Endometrial microvascular endothelial cells (primary cell): ENCODE data around the gene ATP8B1. TPM values are rescaled to one million over a fixed set of nuclear protein-coding genes. Genes with fewer than 3 reads are reported as not detected.

ENCODE experiments used
- in situ Hi-C: cut with HindIII; loops from 2 replicates; pipeline ENCODE4 v1.10.0; 2017; ENCODE audit warnings: low sequenced_read_pairs, low pct_unique_long_range_greater_than_20kb; ENCODE audit errors: inconsistent ontology term
- total RNA-seq: library from RNA; depleted of rRNA; stranded (reverse); fragments of >200 nt; gene quantifications from one replicate; pipeline ENCODE4 v1.2.3, GENCODE V29; 2015; ENCODE audit errors: inconsistent ontology term

Gene ATP8B1
- total RNA-seq, 1 donor from 2014 or later: 43.6 TPM

DNA sequence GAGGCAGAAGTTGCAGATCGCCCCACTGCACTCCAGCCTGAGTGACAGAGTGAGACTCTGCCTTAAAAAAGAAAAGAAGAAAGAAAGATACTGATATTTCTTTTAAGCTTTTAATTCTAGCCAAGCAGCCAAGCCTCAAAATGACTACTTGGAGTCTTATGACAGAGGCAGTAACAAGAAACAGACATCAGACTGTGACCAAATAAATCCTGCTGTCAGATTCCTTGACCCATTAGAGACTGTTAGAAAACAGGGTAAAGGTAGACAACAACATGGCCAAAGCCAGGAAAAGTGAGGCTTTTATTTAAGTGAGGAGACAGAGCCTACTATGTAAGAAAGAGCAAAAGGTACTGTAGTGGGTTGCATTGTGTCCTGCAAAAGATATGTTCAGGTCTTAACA is 98.1 kb downstream of the ATP8B1 start:
- in situ Hi-C loops: no loop called here

DNA sequence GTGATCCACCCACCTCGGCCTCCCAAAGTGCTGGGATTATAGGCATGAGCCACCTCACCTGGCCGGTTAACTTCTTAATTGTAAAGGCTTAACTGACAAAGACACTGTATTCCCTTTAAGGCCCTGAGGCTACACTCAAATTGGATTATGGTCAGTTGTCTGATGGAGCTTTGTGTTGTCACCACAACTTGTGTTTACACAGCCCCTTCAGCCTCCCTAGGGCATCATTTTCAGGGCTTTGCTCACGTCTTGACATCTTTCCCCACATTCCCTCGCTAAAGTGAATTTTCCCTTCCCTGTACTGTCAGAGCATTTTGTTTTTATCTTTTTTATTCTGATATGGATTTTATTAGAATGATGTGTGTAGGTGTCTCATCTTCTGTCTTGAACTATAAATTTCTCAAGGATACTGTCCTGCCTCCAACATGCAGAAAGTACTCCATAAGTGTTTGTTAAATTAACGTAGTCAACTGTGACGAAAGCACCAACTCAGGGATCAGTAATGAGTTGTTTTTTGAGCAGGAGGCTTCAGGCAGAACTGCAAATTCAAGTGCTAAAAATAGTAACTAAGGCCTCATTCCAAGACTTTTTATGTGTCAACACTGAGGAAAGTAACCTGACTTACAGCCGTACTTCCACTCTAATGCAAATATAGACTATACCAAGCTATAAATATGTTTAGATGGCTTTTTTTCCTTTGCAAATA is 104.4 kb downstream of the ATP8B1 start:
- in situ Hi-C loops: no loop called here

DNA sequence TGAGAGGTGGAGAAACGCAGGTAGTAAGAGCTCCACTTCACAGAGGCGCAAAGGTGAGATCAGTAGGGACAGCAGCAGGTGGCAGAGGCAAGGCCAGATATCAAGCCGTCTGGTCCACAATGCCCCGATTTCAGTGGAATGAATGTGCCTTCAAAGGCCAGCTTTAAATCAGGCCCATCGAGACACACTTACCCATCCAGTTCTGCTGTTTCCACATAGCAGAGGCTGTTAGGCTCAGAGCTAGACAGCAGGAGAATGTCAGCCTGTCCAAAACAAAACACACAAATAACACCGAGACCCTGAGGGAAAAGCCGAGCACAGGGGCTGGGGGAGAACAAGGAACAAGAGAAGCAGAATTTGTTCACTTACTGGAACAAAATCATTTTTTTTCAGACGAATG is 105.7 kb downstream of the ATP8B1 start:
- in situ Hi-C loops: no loop called here

DNA sequence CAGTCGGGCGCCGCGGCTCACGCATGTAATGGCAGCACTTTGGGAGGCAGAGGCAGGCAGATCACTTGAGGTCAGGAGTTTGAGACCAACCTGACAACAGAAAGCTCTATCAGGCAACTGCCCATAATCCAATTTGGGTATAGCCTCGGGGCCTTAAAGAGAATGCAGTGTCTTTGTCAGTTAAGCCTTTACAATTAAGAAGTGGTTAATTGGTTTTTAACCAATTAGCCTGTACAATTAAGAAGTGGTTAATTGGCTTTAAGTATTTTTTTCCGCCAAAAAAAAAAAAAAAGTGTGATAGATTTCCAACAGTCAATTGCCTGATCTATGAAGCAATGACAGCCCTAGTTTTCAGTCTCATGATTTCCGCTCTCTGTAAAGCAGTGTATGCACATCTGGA is 106.8 kb downstream of the ATP8B1 start:
- in situ Hi-C loops: no loop called here

DNA sequence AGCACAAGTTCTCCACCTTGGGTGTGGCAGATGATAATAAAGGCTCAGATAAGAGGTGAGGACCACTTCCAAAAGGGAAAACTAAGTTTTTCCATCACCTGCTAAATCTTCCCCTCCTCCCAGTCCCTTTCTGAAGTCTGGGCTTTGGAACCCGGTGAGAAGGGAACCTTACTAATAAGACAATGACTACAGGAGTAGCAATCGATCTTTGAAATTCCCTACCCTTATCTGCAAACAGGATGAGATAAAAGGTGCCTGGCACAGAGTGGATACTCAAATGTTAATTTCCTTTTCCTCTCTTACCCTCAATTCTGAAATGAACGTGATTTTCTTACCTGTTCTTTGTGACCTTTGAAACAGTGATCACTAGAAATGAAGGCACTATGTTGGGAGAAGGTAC is 111.8 kb downstream of the ATP8B1 start:
- in situ Hi-C loops: no loop called here

DNA sequence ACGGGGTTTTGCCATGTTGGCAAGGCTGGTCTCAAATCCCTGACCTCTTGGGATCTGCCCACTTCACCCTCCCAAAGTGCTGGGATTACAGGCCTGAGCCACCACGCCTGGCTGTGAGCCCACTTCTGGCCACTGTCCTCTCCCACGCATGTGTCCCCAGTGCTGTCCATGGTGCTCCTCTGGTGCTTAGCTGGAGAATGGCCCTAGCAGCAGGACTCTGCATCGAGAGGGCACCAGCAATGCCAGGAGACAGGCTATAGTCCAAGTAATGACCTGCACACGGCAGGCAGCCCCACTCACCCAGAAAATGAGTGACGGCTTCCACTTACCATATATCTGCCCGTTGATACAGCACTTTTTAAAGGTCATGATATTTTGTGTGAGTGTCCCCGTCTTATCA is 115.1 kb downstream of the ATP8B1 start:
- in situ Hi-C loops: no loop called here

DNA sequence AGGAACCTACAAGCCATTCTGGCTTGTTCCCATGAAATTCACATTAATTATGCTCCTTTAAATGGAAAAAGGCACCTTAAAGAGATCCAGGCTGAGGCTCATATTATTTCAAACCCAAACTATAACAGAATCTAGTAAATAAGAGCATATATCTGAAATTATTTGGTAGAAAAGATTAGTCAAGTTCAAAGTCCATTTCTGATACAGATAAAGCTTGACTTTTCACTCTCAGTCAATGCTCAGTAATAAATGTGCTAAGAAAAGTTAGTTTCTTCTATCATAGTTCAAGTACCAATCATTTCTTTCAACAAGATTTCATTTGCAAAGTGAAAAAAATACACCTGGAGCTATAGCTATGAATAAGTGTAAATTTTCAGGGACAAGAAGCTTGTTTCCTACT is 119.6 kb downstream of the ATP8B1 start:
- in situ Hi-C loops: no loop called here

DNA sequence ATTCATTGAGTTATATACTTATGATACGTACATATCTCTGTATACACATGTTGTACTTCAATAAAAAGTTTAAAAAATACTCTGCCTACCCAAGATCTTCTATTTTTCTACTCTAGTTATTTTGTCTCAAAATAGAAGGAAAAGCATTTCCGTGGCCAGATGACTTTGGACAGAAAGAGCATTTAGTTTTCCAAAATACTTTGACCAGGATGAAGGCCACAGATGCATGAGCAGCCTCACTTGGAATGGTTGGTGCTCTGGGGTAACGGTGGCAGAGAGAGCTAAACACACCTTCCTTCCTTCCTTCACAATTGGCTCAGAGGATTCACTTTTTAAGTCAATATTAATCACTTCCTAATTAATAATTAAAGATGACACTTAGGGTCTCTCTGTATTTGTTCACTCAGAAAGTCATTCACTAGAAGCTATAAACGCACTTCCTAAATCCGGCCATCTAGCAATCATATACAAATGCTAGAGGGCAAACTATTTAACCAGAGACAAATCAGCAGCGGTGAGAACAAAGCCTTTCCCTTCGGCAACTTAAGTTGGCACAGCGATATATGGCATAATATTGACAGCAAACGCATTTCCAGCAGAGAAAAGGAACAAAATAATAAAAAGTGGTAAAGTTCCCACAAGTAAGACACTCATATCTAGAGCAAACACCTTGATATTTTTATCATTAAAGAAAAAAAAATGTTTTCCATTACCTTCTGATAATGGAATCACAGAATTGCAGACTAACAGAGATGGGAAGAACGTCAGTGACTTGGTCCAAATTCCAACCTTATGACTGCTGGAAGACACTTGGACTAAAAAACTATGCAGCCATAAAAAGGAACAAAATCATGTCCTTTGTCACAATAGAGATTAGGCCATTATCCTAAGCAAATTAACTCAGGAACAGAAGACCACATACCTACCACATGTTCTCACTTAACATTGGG is 125.6 kb downstream of the ATP8B1 start:
- in situ Hi-C loops: no loop called here

DNA sequence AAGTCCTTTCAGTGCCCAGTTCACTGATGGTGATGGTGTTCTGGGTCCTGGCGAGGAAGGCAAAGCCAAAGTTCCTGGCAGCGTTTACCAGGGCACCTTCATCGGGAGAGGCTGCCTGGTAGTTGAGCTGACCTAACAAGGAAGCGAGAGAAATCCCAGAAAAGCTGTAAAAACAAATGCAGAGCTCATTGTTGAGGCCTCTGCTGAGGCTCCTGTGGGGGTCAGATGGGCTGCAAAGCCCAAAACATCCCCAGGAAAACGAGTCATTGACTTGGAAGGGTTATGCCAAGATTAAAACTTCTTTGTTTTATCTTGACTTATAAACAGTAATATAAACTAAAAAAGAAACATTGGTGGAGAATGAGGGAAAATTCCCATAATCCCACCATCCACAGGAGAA is 128.2 kb downstream of the ATP8B1 start:
- in situ Hi-C loops: no loop called here

DNA sequence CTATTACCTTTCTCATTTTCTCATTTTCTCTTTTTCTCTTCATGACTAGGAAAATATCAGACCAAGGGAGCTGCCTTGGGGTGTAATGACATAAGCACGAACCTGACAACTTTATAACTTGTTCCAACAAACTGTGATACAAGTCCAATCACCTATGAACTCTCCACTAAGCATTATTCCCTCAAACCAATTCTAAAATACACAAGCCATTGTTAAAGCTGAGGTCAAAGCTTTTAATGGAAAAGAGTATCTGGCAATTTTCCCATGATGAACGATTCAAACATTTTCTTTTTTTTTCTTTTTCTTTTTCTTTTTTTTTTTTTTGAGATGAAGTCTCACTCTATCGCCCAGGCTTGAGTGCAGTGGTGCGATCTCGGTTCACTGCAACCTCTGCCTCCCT is 133.1 kb downstream of the ATP8B1 start:
- in situ Hi-C loops: no loop called here

DNA sequence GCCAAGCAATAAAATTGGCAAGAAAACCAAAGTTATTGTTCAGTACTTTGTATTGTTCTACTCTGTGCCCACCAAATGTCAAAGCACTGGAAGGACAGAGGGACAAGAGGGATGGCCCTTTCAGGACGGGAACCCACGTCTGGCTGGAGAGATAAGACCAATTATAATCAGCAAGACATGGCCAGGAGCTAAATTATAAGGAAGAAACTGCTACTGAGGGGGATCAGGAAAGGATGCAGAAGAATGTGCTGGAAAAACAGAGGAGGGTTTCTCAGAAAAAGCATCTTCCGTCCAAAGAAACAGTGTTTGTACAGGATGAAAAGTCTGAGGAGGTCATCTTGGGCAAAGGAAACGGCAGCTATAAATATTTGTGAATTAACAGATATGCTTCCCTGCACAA is 135.1 kb downstream of the ATP8B1 start:
- in situ Hi-C loops: no loop called here

DNA sequence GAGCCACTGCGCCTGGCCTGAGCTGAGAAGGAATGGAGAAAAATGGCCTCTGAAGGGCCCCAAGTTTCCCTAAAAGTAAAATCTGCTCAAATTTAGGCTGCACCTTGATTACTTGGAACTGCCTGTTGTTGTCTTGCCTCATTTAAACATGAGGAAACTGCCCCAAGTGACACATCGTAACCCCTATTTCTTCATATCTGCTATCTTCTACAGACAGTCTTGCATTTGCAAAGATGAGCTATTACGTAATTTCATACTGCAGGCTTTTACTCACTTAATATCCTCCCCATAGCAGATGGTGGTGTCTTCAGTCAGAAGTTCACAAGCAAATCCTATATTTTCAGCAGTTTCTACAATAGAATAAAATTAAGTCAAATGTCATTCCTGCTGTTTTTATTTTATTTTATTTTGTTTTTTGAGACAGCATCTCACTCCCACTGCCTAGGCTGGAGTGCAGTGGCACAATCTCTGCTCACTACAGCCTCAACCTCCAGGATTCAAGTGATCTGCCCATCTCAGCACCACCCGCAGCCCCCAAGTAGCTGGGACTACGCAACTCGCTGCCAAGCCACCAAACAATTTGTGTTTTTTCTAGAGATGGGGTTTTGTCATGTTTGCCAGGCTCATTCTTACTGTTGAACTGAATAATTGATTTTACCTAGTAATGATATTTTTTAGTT is 136.2 kb downstream of the ATP8B1 start:
- in situ Hi-C loops: no loop called here

DNA sequence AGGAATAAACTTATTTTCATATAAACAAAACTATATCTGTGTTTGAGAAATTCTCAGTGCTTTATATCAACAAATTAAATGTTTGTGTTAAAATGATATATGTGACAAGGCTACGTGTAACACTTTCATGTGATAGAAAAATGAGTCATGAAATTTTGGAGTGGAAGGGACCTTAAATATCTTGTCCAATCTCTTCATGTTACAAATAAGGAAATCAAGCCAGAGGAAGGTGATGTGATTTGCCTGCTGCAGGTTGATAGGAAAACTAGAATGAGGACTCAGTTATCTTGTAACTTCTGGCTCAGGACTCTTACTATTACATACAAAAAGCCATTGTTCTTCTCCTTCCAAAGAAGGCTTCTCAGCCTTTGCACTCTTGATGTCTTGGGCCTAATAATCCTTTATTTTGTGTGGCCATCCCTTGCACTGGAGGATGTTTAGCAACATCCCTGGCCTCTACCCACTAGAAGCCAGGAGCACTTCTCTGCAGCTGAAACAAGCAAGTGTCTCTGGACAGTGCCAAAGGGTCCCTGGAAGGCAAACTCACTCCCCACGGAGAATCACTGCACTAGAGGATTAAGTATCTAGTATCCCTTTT is 138.4 kb downstream of the ATP8B1 start:
- in situ Hi-C loops: no loop called here

DNA sequence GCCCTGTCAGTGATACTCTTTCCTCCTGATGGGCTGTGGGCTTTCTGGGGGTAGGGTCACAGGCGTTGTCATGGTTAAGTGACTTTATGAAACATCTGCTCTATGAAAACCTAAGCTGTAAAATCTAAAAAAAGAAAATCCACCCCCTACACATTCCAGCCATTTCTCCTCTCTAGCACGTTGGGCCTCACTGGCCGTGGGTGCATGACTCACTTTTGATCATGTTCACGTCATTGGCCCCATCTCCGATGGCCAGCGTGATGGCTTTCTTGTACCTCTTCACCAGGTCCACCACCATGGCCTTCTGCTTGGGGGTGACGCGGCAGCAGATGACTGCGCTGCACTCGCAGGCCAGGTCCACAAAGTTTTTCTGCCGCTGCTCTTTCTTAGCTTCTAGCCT is 142.2 kb downstream of the ATP8B1 start:
- in situ Hi-C loops: no loop called here

DNA sequence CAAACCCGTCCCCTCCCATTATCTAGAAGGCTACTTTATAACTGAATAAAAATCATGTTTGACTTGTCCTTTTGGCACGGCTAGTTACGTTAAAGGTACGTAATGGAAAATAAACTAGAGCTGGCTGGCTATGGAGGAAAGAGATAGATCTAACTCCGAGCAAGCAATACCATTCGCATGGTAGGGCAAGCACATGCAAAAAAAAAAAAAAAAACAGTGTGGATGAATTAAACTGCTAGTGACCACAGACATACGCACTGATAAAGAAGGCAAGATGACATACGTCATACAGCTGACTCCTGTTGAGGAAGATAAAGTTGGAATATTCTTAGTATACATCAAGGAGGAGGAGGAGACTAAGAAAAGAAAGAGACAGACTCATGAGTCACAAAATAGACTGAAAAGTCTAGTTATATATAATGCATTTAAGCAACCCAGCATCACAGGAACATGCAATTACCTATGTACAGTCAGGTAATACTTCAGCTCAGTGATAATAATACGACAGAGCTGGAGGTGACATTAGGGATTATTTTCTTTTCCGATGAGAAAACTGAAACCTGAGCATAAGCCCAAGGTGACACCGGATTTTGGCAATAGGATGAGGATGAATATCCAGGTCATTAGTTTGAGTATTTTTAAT is 143.5 kb downstream of the ATP8B1 start:
- in situ Hi-C loops: no loop called here

DNA sequence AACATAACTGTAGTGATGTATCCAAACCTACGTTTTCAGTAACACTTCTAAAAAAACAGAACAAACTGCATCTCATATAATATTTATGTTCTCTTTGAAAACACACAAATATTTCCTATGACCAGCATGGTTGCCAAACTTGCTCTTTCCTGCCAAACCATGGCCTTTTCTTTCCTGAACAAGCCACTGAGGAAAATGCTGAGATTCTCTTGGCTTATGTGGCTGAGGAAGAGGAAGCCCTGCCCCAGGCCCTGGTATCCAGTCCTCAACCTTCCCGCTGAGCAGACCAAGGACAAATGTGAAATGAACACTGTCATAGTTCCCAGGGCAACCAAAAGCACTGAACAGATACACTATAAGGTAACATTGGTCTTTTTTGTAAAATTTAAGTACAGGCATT is 145.6 kb downstream of the ATP8B1 start:
- in situ Hi-C loops: no loop called here

DNA sequence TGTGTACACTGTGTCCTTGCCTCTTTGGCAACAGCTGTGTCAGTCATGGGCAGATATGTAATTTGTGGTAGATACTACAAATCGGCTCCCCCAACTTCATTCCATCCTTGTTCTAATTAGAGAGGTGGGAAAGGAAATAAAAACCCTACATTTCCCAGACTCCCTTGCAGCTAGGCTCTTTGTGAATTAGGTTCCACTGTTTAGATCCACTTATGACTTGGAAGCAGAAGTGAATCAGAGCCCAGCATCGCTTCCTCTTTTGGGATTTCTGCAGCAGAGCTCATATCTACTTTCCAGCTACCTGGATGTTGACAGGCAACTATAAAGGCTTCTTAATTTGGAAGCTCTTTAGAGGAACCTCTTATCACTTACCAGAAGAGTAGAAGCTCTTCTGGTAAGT is 147.4 kb downstream of the ATP8B1 start:
- in situ Hi-C loops: no loop called here

DNA sequence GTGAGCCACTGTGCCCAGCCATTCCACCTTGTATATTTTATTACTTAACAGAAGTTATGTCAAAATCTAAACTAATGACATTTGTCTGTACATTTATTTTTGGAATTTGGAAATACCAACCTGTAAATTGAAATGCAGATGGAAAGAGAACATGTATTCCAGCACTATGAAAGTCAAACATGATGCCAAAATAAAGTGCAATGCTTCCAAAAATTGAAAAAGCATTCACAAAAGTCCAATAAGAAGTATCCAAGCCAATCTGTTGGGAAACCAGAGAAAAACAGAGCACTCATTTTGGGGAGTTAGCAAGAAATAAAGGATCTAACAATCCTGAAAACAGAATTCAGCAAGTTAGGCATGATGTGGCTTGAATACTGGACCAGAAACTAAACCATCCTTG is 151.2 kb downstream of the ATP8B1 start:
- in situ Hi-C loops: no loop called here
